RWPE2 (cell line): ENCODE data around the gene BMP6.

Experiments
- ATAC-seq: fragments of 200-7000 bp; cut with Tn5 transposase; 3 replicates; pipeline ENCODE4 v1.9.1; 2021; ENCODE audit warnings: low read depth
- DNase-seq: peaks from one replicate; pipeline ENCODE4 v3.0.0-alpha.2; 2020; ENCODE audit warnings: low spot score
- H3K27ac ChIP-seq: fragments of 450-650 bp; 2 replicates; pipeline ENCODE4 v1.5.1; 2017; ENCODE audit warnings: mild to moderate bottlenecking; ENCODE audit not compliant: poor library complexity, severe bottlenecking
- H3K27me3 ChIP-seq: fragments of 250-450 bp; sonication (Bioruptor Pico); 2 replicates; pipeline ENCODE4 v1.5.1; 2021; ENCODE audit warnings: mild to moderate bottlenecking, moderate library complexity; ENCODE audit not compliant: insufficient read depth, poor library complexity, severe bottlenecking
- H3K36me3 ChIP-seq: fragments of 250-450 bp; sonication (Bioruptor Pico); 2 replicates; pipeline ENCODE4 v1.5.1; 2020; ENCODE audit warnings: low read depth, mild to moderate bottlenecking, moderate library complexity
- H3K4me1 ChIP-seq: fragments of 250-450 bp; sonication (Bioruptor Pico); 2 replicates; pipeline ENCODE4 v1.5.1; 2021; ENCODE audit warnings: mild to moderate bottlenecking, moderate library complexity; ENCODE audit not compliant: insufficient read depth, poor library complexity, severe bottlenecking
- H3K4me3 ChIP-seq: fragments of 250-450 bp; sonication (Bioruptor Pico); 2 replicates; pipeline ENCODE4 v1.5.1; 2021; ENCODE audit warnings: mild to moderate bottlenecking, moderate library complexity; ENCODE audit not compliant: severe bottlenecking
- H3K9me3 ChIP-seq: fragments of 250-450 bp; sonication (Bioruptor Pico); 2 replicates; pipeline ENCODE4 v1.5.1; 2021; ENCODE audit warnings: mild to moderate bottlenecking, moderate library complexity; ENCODE audit not compliant: severe bottlenecking
- TF ChIP-seq, protein P1 (sequence below): fragments of 450-650 bp; IDR thresholded peaks from one replicate; pipeline ENCODE4 v1.5.1; 2017; ENCODE audit warnings: mild to moderate bottlenecking, moderate library complexity; ENCODE audit not compliant: poor library complexity, severe bottlenecking

Gene BMP6

DNA sequence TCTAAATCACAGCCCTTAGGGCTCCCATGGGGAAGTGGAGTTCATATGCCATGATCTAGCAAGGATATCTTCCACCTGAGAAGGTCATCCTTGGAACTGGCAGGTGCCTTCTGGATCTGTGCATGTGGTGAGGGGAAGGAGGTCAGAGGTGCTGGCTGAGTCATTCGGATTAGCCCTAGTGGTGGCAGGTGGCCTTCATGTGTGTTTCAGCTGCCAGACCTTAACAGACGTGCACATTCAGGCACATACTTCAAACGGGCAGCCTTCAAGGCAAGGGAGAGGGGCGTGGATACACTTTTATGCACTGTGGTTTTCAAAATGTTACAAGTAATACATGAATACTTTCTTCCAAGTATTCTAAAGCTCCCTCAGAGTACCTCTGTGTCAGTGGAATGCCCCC is 51.2 kb downstream of the BMP6 start:
- peaks cover 9% of the 10 kb centered on the region for H3K27me3 ChIP-seq
- H3K27ac ChIP-seq: no peak overlapping the region
- H3K9me3 ChIP-seq: no peaks in the 10 kb centered on the region
- DNase-seq (no peak), ATAC-seq (no peak)
- no peak overlapping the region for H3K4me3 ChIP-seq
- TF ChIP-seq, protein P1, sequence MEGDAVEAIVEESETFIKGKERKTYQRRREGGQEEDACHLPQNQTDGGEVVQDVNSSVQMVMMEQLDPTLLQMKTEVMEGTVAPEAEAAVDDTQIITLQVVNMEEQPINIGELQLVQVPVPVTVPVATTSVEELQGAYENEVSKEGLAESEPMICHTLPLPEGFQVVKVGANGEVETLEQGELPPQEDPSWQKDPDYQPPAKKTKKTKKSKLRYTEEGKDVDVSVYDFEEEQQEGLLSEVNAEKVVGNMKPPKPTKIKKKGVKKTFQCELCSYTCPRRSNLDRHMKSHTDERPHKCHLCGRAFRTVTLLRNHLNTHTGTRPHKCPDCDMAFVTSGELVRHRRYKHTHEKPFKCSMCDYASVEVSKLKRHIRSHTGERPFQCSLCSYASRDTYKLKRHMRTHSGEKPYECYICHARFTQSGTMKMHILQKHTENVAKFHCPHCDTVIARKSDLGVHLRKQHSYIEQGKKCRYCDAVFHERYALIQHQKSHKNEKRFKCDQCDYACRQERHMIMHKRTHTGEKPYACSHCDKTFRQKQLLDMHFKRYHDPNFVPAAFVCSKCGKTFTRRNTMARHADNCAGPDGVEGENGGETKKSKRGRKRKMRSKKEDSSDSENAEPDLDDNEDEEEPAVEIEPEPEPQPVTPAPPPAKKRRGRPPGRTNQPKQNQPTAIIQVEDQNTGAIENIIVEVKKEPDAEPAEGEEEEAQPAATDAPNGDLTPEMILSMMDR: no peak
- no peaks in the 10 kb centered on the region for H3K36me3 ChIP-seq
- H3K4me1 ChIP-seq: no peaks in the 10 kb centered on the region

DNA sequence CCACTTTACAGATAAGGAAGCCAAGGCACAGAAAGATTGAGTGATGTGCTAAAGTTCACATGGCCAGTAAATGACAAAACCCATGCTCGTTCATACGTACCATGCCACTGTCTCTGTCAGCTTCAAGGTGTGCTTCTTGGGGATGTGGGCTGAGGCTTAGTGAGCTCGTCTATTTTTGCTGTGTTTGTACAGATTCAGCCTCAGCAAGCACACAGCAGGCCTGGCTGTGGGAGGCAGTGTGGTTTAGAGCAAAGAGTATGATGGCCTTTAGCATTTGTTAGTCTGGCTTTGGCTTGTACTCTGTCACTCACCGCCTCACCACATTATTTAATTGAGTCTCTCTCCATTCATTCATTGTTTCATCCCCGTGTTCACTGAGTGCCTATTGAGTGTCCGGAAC is 55.3 kb downstream of the BMP6 start:
- DNase-seq: no peak
- no peaks in the 10 kb centered on the region for H3K4me1 ChIP-seq
- no peak overlapping the region for H3K4me3 ChIP-seq
- peaks cover 2% of the 10 kb centered on the region for H3K27me3 ChIP-seq
- no peaks in the 10 kb centered on the region for H3K36me3 ChIP-seq
- TF ChIP-seq, protein P1: no peak
- no peak for ATAC-seq
- no peak overlapping the region for H3K27ac ChIP-seq
- H3K9me3 ChIP-seq: no peaks in the 10 kb centered on the region

DNA sequence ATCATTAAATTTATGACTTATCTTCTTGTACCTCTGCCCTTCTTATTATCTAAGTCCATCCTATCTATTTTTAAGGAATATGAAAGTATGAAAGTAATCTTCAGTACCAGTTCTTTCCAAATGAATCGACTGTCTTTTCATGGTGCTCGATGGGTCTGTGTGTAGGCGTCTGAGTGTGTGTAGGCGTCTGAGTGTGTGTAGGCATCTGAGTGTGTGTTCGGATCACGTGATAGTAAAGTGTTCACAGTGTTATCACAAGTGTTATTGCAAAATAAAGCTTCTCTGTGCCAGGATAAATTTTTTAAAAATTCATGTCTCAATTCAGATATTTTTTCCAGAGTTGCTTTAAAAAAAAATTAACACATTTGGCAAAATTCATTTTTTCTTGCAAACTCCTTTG is 58.3 kb downstream of the BMP6 start:
- Histone ChIP-seq H3K36me3 (no peaks in the 10 kb centered on the region), H3K9me3 (no peaks in the 10 kb centered on the region), H3K4me1 (no peaks in the 10 kb centered on the region), H3K27me3 (peaks cover 5% of the 10 kb centered on the region), H3K4me3 (no peak overlapping the region), H3K27ac (no peak overlapping the region)
- ATAC-seq: no peak
- DNase-seq: no peak
- TF ChIP-seq, protein P1: no peak

DNA sequence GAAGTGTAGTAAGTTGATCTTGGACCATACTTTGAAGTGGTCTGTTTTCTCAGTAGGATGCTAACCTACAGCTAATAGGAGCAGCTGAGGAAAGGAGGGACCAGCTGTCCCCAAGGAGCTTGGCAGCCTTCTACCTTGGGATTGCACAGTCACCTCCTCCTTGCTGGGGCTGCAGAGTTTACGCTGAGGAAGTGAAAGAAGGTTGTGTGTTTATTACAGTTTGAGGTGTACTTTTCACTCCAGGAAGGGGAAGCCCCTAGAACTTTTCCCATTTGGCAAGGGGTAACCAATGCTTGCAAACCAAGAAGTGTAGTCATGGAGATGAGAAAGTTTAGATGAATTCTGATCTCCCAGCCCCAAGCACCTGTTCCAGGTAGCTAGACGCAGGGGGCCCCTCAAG is 58.8 kb downstream of the BMP6 start:
- peaks cover 6% of the 10 kb centered on the region for H3K27me3 ChIP-seq
- no peaks in the 10 kb centered on the region for H3K4me1 ChIP-seq
- TF ChIP-seq, protein P1: no peak
- no peak for DNase-seq
- H3K27ac ChIP-seq: no peak overlapping the region
- ATAC-seq: no peak
- H3K9me3 ChIP-seq: no peaks in the 10 kb centered on the region
- H3K36me3 ChIP-seq: no peaks in the 10 kb centered on the region
- H3K4me3 ChIP-seq: no peak overlapping the region

DNA sequence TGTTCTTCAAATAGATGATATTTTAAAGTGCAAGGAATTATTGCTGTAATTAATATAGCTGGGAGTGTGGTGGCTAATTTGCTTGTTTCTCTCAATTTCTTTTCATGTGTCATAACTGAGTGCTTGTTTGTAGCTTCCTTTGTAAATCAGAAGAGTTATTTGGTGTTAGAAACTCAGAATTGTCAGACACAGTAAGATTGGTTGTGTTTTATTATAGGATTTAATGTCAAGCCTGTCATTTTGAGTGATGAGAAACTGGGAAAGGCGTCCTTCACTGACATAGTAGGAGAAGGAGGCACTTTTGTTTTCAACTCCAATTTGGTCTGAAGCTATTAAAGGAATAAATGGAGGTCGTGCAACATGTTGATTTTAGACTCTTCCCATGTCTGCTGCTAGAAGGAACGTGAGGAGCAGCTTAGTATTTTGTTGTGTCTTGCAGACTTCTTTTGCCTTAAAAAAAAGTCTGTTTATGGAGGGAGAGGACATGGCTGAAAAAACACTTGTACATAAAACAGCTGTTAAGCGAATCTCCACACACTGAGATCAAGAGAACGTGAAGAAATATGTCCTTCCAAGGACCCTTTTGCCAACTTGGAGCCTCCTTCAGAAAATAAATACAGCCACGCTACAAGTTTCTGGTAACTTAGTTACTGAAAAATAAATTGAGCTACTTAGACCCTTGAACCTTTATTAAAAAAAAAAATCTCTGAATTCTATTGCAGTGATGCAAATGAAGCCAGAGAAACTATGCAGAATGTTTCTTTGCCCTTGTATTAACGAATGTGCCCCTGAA is 59.5 kb downstream of the BMP6 start:
- H3K27ac ChIP-seq: no peak overlapping the region
- H3K9me3 ChIP-seq: no peaks in the 10 kb centered on the region
- peaks cover 6% of the 10 kb centered on the region for H3K27me3 ChIP-seq
- TF ChIP-seq, protein P1: no peak
- no peaks in the 10 kb centered on the region for H3K4me1 ChIP-seq
- H3K36me3 ChIP-seq: no peaks in the 10 kb centered on the region
- no peak for DNase-seq
- ATAC-seq: no peak
- H3K4me3 ChIP-seq: no peak overlapping the region
